GM21528 (cell line): Measurements from ENCODE around the gene C18orf63.

Experiments
- ATAC-seq: cut with Tn5 transposase; IDR thresholded peaks from one replicate; pipeline ENCODE4 v1.9.1; 2021; ENCODE audit warnings: mild to moderate bottlenecking, moderate library complexity; ENCODE audit not compliant: unreplicated experiment, low FRiP score

C18orf63 gene

DNA sequence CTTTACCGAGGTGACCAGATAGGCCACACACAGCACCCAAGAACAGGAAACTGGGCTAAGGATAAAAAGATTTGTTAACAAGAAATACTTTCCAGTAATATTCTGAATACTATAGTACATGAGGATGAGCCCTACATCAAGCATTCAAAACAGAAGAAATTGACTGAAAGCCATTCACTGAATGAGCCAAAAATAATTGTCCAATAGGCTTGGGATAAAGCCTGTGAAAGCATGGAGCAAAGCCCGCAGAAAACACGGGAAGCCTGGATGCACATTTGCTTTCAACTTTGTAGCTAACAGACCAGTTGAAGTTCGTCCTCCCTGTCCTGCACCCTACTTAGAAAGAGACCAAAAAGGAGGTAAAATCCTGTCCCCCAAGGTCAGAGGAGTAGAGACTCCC, 85.2 kb downstream of the C18orf63 start:
- no peak for ATAC-seq

DNA sequence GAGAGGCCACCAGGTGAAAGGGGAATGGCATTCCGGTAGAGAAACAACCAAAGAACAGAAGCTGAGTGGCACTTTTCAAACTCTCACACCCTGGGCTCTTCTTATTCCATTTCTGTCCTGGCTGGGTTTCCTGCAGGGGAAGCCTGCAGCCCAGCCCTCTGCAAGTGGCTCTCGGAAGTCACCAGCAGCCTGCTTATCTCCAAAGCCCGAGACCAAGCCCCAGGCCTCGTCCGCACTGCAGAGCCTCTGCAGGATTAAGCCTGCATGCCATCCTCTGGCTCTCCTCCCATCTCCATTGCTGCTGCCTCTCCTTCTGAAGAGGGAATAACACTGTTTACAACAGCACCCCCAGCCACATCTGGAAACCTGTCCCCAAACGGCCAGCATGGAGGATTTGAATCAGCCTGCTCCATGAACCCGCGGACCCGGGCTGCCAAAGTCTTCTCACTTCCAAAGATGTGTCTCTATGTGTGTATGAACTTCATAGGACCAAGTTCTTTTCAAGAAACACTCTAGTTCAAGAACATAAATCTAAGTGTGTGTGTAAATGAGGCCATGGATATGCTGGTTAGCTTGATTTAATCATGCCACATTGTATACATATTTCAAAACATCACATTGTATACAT, 87.3 kb downstream of the C18orf63 start:
- no peak for ATAC-seq

DNA sequence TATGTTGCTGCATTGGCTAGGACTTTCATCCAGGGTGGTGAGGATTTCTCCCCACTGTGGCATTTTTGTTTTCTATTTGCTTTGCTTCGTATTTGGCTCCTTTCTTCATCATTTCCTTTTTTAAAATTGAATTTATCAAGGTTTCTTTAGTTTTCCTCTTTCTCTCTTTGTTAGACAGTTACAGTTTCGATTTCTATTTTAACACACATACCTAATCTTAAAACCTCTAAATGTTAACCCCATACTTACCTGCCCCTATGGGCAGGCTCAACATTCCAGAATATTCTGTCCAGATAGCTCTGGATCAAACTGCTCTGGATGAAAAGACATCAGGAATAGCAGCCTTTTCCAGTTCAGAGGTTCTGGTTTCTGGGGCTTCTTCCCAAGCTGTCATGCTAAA, 92.2 kb downstream of the C18orf63 start:
- peak; percentile 57 for ATAC-seq
